Activated naive CD8-positive, alpha-beta T cell treated with anti-CD3 and anti-CD28 coated beads, Interleukin-2, amount 50 U/mL, for 24 hours (primary cell): ENCODE results near the gene PRB4.
"Not testable (repeated sequence)": the region's sequence is repeated elsewhere in the genome, so short reads cannot be mapped to it uniquely, and the experiment has no call there.

Experiments
- ATAC-seq: fragments of 150-1000 bp; cut with Tn5 transposase; one replicate; pipeline ENCODE4 v1.10.0; 2021
- DNase-seq: peaks from one replicate; pipeline ENCODE4 v3.0.0; 2021
- H3K27ac Mint-ChIP-seq: one replicate; pipeline ENCODE4 v1.8.0; 2021; ENCODE audit warnings: mild to moderate bottlenecking, mixed read lengths
- H3K27me3 Mint-ChIP-seq: one replicate; pipeline ENCODE4 v1.8.0; 2021; ENCODE audit warnings: mixed read lengths
- H3K36me3 Mint-ChIP-seq: one replicate; pipeline ENCODE4 v1.8.0; 2021; ENCODE audit warnings: low read depth, mixed read lengths
- H3K4me1 Mint-ChIP-seq: one replicate; pipeline ENCODE4 v1.8.0; 2021; ENCODE audit warnings: mixed read lengths
- H3K4me3 Mint-ChIP-seq: one replicate; pipeline ENCODE4 v1.8.0; 2021; ENCODE audit warnings: mild to moderate bottlenecking, moderate library complexity, mixed read lengths
- H3K9me3 Mint-ChIP-seq: one replicate; pipeline ENCODE4 v1.8.0; 2021; ENCODE audit warnings: mixed read lengths

The PRB4 gene

DNA sequence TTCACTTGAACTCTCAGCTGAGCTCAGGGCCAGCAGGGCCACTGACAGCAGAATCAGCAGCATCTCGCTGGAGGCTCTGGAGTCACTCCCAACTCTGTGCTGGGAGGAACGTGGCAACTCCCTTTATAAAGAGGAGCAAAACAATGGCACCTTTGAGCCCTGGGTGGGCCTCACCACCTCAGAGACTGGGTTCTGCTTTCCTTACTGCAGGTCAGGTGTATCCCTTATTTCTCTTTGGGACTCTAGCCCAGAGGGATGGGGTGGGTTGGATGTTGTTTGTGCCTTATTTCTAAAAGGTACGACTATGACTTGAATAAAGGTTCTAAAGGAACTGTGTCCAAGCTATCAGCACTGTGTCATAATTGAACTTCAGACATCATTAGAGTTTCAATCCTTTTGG lies at the start of gene PRB4:
PRB4 (minus strand) TSS at position 101 of the 400 bp plus-strand sequence; CDS start at position 63, 38 bp downstream.
- Mint-ChIP-seq H3K9me3 (peaks cover 30% of the 10 kb centered on the region), H3K27ac (no peak within 1 kb of the TSS), H3K4me3 (no peak within 1 kb of the TSS), H3K4me1 (no peaks in the 10 kb centered on the region), H3K36me3 (no peaks in the 10 kb centered on the region), H3K27me3 (no peaks in the 10 kb centered on the region)
- DNase-seq, result no peak
- ATAC-seq, result no peak

DNA sequence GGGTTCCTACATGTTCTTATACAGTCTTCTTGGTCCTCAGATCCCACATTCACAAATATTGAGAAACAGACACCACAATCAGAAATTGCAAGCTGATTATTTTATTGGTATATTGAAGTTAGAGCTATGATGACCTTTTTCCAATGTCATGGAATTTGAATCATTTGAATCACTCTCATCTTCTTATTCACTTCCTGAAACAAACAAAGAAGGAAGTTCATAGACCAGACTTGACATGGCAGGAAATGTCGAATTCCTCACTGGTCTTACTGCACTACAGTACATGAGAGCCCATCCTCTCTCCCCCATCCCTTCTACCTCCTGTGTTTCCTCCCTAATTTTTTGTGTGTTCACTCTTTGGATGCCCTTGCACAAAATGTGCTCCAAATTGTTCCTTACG lies 41.5 kb upstream of the PRB4 start:
- not testable (repeated sequence) for ATAC-seq, H3K27me3 Mint-ChIP-seq, H3K9me3 Mint-ChIP-seq, H3K4me3 Mint-ChIP-seq, H3K27ac Mint-ChIP-seq, H3K4me1 Mint-ChIP-seq, DNase-seq, H3K36me3 Mint-ChIP-seq

DNA sequence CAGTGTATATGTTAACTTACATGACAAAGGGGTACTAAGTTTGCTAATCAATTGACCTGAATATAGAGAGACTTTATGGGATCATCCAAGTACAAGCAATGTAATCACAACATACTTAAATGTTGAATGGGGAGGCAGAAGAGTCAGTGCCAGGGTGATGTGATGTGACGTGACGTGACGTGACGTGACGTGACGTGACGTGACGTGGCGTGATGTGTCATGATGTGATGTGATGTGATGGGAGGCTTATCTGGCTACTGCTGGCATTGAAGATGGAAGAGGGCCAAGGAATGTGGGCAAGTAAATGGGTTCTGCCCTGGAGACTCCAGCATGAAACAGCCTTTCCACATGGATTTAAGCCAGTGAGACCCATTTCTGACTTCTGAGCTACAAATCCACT lies 38.2 kb upstream of the PRB4 start:
- ATAC-seq, result no peak
- no peaks in the 10 kb centered on the region for H3K36me3 Mint-ChIP-seq

DNA sequence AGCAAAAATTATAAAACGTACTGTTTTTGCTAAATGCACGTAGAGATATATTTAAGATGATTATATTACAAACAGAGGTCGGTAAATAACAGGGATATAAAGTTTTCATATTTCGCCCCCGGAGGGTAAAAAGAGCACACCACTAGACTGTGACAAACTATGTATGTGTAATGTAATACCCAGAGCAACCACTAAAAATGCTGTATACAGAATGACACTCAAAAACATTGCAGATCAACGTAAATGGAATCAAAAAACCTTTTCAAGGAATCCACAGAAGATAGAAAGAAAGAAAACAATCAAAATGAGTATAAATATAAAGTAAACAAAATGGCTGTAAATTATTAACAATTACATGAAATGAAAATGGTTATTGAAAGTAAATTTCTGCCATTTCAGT lies 37.6 kb upstream of the PRB4 start:
- no peak for DNase-seq
- H3K27ac Mint-ChIP-seq, result no peak overlapping the region
- ATAC-seq, result no peak
- no peaks in the 10 kb centered on the region for H3K4me1 Mint-ChIP-seq
- no peaks in the 10 kb centered on the region for H3K36me3 Mint-ChIP-seq
- peaks cover 2% of the 10 kb centered on the region for H3K27me3 Mint-ChIP-seq
- no peak overlapping the region for H3K4me3 Mint-ChIP-seq
- H3K9me3 Mint-ChIP-seq, result peaks cover 5% of the 10 kb centered on the region

More for the DNA sequence above, 38.2 kb upstream of the PRB4 start:
- H3K27me3 Mint-ChIP-seq, result peaks cover 2% of the 10 kb centered on the region
- H3K27ac Mint-ChIP-seq, result no peak overlapping the region
- DNase-seq, result no peak
- no peaks in the 10 kb centered on the region for H3K4me1 Mint-ChIP-seq
- peaks cover 5% of the 10 kb centered on the region for H3K9me3 Mint-ChIP-seq
- H3K4me3 Mint-ChIP-seq, result no peak overlapping the region

DNA sequence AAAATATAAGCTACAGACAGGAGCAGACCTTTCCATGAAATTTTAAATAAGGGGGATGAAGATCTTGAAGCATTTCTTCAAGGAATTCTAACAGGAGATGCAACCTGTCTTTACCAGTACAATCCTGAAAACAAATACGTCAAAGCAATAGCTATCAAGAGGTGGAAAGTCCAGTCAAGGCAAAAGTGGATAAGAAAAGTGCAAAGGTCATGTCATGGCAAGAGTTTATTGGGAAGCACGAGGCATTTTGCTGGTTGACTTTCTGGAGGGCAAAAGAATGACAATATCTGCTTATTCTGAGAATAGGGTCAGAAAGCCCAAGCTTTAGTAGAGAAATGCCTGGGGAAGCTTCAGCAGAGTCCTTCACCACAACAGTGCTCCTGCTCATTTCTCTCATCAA lies 34.3 kb upstream of the PRB4 start:
- H3K27ac Mint-ChIP-seq, result no peak overlapping the region
- H3K9me3 Mint-ChIP-seq, result peaks cover 5% of the 10 kb centered on the region
- H3K4me1 Mint-ChIP-seq, result no peaks in the 10 kb centered on the region
- ATAC-seq (no peak), DNase-seq (no peak)
- no peaks in the 10 kb centered on the region for H3K36me3 Mint-ChIP-seq
- H3K4me3 Mint-ChIP-seq, result no peak overlapping the region
- no peaks in the 10 kb centered on the region for H3K27me3 Mint-ChIP-seq

DNA sequence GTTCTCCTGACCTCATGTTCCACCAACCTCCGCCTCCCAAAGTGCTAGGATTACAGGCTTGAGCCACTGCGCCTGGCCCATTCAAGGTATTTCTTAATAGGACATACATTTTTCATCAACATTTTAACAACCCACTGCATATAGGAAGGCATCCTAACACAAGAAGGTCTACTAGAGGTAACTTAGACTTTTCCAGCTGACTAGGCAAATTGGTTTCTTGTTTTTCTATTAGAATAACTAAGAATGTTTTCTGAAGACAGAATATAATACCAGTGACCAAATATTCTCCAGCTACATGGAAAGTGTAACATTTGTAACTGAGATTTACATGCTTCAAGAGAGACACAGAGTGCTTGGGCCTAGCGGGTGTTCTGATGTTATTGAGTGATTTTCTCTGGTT lies 14.2 kb upstream of the PRB4 start:
- ATAC-seq (no peak), DNase-seq (no peak)
- Mint-ChIP-seq H3K4me1 (no peaks in the 10 kb centered on the region), H3K27ac (no peak overlapping the region), H3K27me3 (no peaks in the 10 kb centered on the region), H3K4me3 (no peak overlapping the region), H3K9me3 (no peaks in the 10 kb centered on the region), H3K36me3 (no peaks in the 10 kb centered on the region)

DNA sequence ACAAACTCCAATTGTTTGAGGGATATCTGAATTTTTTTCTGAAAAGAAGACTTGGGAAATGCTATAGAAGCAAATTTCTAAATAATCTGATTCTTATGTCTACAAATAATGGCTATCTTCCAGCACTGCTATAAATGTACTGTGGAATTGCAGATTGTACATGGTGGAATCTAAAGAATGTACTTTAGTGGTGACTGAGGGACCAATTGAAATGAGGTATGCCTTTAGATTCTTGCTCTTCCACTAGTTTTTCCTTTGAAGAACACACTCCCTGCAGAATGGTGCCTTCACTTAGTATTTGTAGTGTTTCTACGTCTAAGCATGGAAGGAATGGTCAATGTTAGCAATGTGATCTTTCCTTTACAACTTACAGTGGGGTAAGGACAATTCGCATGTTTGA lies 11.7 kb upstream of the PRB4 start:
- Mint-ChIP-seq H3K36me3 (no peaks in the 10 kb centered on the region), H3K4me1 (no peaks in the 10 kb centered on the region), H3K9me3 (peaks cover 10% of the 10 kb centered on the region), H3K4me3 (no peak overlapping the region), H3K27me3 (no peaks in the 10 kb centered on the region), H3K27ac (no peak overlapping the region)
- DNase-seq, result no peak
- ATAC-seq, result no peak

DNA sequence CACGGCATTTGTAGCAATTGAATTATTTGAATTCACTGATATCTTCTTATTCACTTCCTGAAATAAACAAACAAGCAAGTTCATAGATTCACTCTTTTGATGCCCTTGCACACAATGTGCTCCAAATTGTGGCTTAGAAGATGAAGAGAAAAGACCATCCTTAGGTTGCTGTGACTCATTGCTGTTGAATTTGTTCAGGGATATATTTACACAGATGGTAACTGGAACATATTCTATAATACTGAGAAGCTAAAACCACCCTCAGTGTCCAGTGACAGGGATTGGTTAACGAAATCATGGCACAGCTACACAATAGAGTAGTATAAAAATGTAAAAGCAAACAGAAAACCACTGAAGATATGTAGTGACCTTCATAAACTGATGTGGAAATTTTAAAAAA lies 3.1 kb downstream of the PRB4 start:
- no peaks in the 10 kb centered on the region for H3K4me1 Mint-ChIP-seq
- no peaks in the 10 kb centered on the region for H3K36me3 Mint-ChIP-seq
- H3K27ac Mint-ChIP-seq, result no peak overlapping the region
- DNase-seq, result no peak
- no peak for ATAC-seq
- H3K4me3 Mint-ChIP-seq, result no peak overlapping the region
- peaks cover 22% of the 10 kb centered on the region for H3K9me3 Mint-ChIP-seq
- H3K27me3 Mint-ChIP-seq, result no peaks in the 10 kb centered on the region

DNA sequence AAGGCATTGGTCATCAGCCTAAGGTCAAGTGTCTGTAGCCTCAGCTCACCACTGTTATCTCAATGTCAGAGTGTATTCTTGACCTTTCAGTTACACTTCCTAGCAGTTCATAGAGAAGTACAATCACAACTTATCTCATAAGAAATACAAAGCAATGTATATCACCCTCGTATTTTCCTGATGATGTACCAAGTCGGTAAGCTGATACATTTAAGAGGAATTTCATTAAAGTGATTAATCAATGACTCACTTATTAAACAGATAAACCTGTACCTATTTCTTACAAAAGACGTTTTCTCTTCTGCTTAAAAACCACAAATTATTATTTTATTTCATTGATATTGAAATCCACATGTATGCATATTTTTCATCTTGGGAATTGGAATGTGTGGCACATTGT lies 36.8 kb downstream of the PRB4 start:
- H3K4me1 Mint-ChIP-seq, result no peaks in the 10 kb centered on the region
- ATAC-seq (no peak), DNase-seq (no peak)
- no peaks in the 10 kb centered on the region for H3K27me3 Mint-ChIP-seq
- H3K27ac Mint-ChIP-seq, result no peak overlapping the region
- H3K9me3 Mint-ChIP-seq, result no peaks in the 10 kb centered on the region
- no peak overlapping the region for H3K4me3 Mint-ChIP-seq
- H3K36me3 Mint-ChIP-seq, result no peaks in the 10 kb centered on the region

DNA sequence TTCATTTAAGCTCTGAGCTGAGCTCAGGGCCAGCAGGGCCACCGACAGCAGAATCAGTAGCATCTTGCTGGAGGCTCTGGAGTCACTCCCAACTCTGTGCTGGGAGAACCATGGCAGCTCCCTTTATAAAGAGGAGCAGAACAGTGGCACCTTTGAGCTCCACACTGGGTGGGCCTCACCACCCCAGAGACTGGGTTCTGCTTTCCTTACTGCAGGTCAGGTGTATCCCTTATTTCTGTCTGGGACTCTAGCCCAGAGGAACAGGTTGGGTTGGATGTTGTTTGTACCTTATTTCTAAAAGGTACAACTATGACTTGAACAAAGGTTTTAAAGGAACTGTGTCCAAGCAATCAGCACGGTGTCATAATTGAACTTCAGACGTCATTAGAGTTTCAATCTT lies 40.6 kb downstream of the PRB4 start, which contains the start of gene PRB3:
PRB3 (minus strand) TSS at position 101 of the 400 bp plus-strand sequence; CDS start at position 63, 38 bp downstream.
- Mint-ChIP-seq H3K27ac (no peak within 1 kb of the TSS), H3K4me3 (no peak within 1 kb of the TSS), H3K4me1 (no peaks in the 10 kb centered on the region), H3K9me3 (no peaks in the 10 kb centered on the region), H3K27me3 (no peaks in the 10 kb centered on the region), H3K36me3 (no peaks in the 10 kb centered on the region)
- no peak for ATAC-seq
- no peak for DNase-seq

DNA sequence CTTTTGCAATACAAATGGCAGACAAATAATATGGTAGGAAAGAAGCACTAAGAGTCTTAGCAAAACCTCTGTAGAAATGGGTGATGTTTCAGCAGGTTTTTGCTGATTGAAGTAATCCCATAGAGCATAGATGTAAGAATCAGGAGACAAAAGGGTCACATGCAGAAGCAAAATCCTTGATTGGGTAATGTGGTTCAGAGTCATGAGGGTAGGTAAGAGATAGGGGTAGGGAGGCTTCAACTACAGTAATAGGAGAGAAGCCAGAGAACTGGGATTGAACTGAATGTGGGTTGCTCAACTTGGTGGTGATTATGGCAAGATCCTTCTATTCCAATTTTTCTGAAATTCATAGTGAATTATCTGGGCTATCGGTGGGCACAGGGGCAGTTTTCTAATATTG lies 45.7 kb downstream of the PRB4 start:
- no peaks in the 10 kb centered on the region for H3K27me3 Mint-ChIP-seq
- H3K4me3 Mint-ChIP-seq, result no peak overlapping the region
- H3K27ac Mint-ChIP-seq, result no peak overlapping the region
- H3K36me3 Mint-ChIP-seq, result no peaks in the 10 kb centered on the region
- ATAC-seq (no peak), DNase-seq (no peak)
- H3K4me1 Mint-ChIP-seq, result no peaks in the 10 kb centered on the region
- peaks cover 24% of the 10 kb centered on the region for H3K9me3 Mint-ChIP-seq
